PC-3 (cell line): ENCODE results near the gene TM4SF18. TPM values are rescaled to one million over a fixed set of nuclear protein-coding genes. Genes with fewer than 3 reads are reported as not detected.
A peak's percentile ranks its signal among the peaks of the same experiment; 100 is the strongest.

ENCODE experiments used
- ATAC-seq: fragments of 200-7000 bp; cut with Tn5 transposase; 2 replicates; pipeline ENCODE4 v1.9.1; 2020; ENCODE audit warnings: mild to moderate bottlenecking, moderate library complexity
- BruUV-seq: library from RNA; stranded (reverse); fragments of 400-500 nt; replicated peaks from 2 replicates; lab custom pipeline; 2021; lab: Mats Ljungman, UMichigan
- CTCF ChIA-PET: fragments of 300-600 bp; sonication (Branson Sonifier 250); formaldehyde crosslinking; loops from one replicate; lab custom pipeline; 2022; ENCODE audit warnings: antibody characterized with exemption; lab: Charles Lee
- POLR2A ChIA-PET: fragments of 300-600 bp; sonication (Branson Sonifier 250); formaldehyde crosslinking; loops from one replicate; lab custom pipeline; 2022; ENCODE audit warnings: antibody characterized with exemption; ENCODE audit not compliant: unreplicated experiment; lab: Charles Lee
- DNase-seq: peaks from one replicate; pipeline ENCODE4 v3.0.0-alpha.2; 2015
- H2AFZ ChIP-seq: fragments of 300-600 bp; sonication (generic); 2 replicates; pipeline ENCODE4 v1.6.0; 2016; ENCODE audit warnings: antibody characterized with exemption, low read length
- H3F3A ChIP-seq: fragments of 300-600 bp; sonication (generic); one replicate; pipeline ENCODE4 v1.6.0; 2017; ENCODE audit warnings: antibody characterized with exemption, low read length, control low read depth, mild to moderate bottlenecking; ENCODE audit not compliant: unreplicated experiment
- H3K27ac ChIP-seq: fragments of 300-600 bp; sonication (generic); 2 replicates; pipeline ENCODE4 v1.5.1; 2016; ENCODE audit warnings: mild to moderate bottlenecking, low read length
- H3K27me3 ChIP-seq: fragments of 300-600 bp; sonication (generic); 2 replicates; pipeline ENCODE4 v1.6.1; 2016; ENCODE audit warnings: low read length, mixed read lengths
- H3K36me3 ChIP-seq: fragments of 300-600 bp; sonication (generic); 2 replicates; pipeline ENCODE4 v1.6.1; 2016; ENCODE audit warnings: low read depth, mixed run types, low read length, mixed read lengths
- H3K4me1 ChIP-seq: fragments of 300-600 bp; sonication (generic); 2 replicates; pipeline ENCODE4 v1.5.1; 2016; ENCODE audit warnings: low read length; ENCODE audit not compliant: insufficient read depth
- H3K4me2 ChIP-seq: fragments of 300-600 bp; sonication (generic); 2 replicates; pipeline ENCODE4 v1.6.0; 2016; ENCODE audit warnings: low read length
- H3K4me3 ChIP-seq: fragments of 300-600 bp; sonication (generic); 2 replicates; pipeline ENCODE4 v1.5.1; 2016; ENCODE audit warnings: mild to moderate bottlenecking, low read length, mixed read lengths
- H3K79me2 ChIP-seq: fragments of 300-600 bp; sonication (generic); 2 replicates; pipeline ENCODE4 v1.6.1; 2017; ENCODE audit warnings: low read length, mixed read lengths
- H3K9ac ChIP-seq: fragments of 300-600 bp; sonication (generic); 2 replicates; pipeline ENCODE4 v1.6.0; 2016; ENCODE audit warnings: mild to moderate bottlenecking, low read length
- H3K9me2 ChIP-seq: fragments of 300-600 bp; sonication (generic); replicated peaks from 2 replicates; pipeline ENCODE4 v1.6.1; 2016; ENCODE audit warnings: mixed run types, low read length, mixed read lengths
- H3K9me3 ChIP-seq: fragments of 300-600 bp; sonication (generic); 2 replicates; pipeline ENCODE4 v1.6.1; 2016; ENCODE audit warnings: low read length, mixed read lengths
- H4K20me1 ChIP-seq: fragments of 300-600 bp; sonication (generic); 2 replicates; pipeline ENCODE4 v1.6.1; 2016; ENCODE audit warnings: low read length, mixed read lengths
- EZH2 ChIP-seq: fragments of 300-600 bp; sonication (generic); IDR thresholded peaks from one replicate; pipeline ENCODE4 v1.6.1; 2017; ENCODE audit warnings: antibody characterized with exemption, mild to moderate bottlenecking, low read length; ENCODE audit not compliant: unreplicated experiment
- EZH2phosphoT487 ChIP-seq: fragments of 300-600 bp; sonication (generic); IDR thresholded peaks from 2 replicates; pipeline ENCODE4 v1.6.1; 2018; ENCODE audit warnings: mild to moderate bottlenecking, antibody characterized with exemption, low read length, borderline replicate concordance
- intact Hi-C: fragments of 100-400 bp; cut with micrococcal nuclease; formaldehyde crosslinking; loops from 2 replicates; pipeline ENCODE4 v1.9.0; 2023
- total RNA-seq: library from RNA; depleted of rRNA; stranded (reverse); fragments of >200 nt; gene quantifications from 2 replicates; pipeline ENCODE4 v1.2.3, GENCODE V29; 2014
- TF ChIP-seq, protein P1 (sequence below): fragments of 300-600 bp; sonication (generic); conservative IDR thresholded peaks from 2 replicates; pipeline ENCODE4 v1.5.1; 2017; ENCODE audit warnings: antibody characterized with exemption, low read depth, mild to moderate bottlenecking, low read length

TM4SF18 gene
- total RNA-seq, 1 experiment from 2014 or later, result 0.40 TPM

DNA sequence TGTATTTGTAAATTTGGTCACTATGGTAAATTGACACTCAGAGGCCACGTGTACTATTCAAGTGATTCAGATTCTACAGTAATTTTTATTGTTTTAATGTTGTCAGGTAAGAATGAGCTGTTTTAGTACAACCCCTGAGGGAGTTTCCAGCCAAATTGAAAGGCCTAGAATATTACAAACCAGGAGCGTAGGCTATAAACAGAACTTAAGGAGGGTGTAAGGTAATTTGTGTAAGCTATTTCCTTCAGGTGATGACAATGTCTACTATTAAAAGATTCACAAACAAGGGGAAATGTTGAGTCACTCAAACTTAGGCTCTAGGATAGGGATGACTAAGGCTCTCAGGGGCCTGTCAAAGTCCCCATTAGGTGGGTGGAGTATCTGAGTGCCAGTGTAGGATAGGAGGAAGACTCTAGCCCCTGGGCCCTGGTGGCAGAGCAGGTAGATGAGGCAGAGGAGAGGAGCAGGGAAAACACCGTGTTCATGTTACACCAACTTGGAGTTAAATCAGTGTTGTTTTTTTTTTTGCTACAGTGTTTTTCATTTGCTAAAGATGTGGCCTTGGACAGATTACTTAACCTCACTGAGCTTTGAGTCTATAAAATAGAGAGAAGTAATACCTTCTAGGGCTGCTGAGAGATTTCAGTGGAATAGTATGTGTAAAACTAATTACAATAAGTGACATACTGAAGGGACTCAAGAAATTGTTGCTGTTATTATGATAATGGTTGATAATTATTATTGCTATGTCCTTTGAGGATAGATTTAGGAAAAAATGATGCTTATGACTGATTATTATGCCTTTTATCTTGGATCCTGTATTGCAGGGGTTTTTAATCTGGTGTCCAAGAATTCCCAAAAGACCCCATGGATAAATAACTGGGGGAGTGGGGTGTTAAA, 33.8 kb upstream of the TM4SF18 start:
- TSS peak; percentile 95 for BruUV-seq
- Histone ChIP-seq H3K9me3 (no peaks in the 10 kb centered on the region), H2AFZ (no peak overlapping the region), H3K27me3 (no peaks in the 10 kb centered on the region), H3K4me2 (peak overlapping the region; percentile 68), H3K79me2 (peaks cover 18% of the 10 kb centered on the region), H3K9ac (peak overlapping the region; percentile 88), H3K9me2 (no peaks in the 10 kb centered on the region), H3K36me3 (peaks cover 36% of the 10 kb centered on the region), H3F3A (peaks cover 51% of the 10 kb centered on the region), H3K4me3 (0 out of 2 replicates have a peak overlapping the region, but pooled peaks have one; percentile 27), H3K4me1 (peaks cover 66% of the 10 kb centered on the region), H3K27ac (peak overlapping the region; percentile 99), H4K20me1 (0 out of 2 replicates have a peak, but pooled peaks cover 3% of the 10 kb centered on the region)
- DNase-seq (peak; percentile 99), ATAC-seq (peak; percentile 77)
- TF ChIP-seq EZH2 (no peak), EZH2phosphoT487 (no peak)
- TF ChIP-seq, protein P1, sequence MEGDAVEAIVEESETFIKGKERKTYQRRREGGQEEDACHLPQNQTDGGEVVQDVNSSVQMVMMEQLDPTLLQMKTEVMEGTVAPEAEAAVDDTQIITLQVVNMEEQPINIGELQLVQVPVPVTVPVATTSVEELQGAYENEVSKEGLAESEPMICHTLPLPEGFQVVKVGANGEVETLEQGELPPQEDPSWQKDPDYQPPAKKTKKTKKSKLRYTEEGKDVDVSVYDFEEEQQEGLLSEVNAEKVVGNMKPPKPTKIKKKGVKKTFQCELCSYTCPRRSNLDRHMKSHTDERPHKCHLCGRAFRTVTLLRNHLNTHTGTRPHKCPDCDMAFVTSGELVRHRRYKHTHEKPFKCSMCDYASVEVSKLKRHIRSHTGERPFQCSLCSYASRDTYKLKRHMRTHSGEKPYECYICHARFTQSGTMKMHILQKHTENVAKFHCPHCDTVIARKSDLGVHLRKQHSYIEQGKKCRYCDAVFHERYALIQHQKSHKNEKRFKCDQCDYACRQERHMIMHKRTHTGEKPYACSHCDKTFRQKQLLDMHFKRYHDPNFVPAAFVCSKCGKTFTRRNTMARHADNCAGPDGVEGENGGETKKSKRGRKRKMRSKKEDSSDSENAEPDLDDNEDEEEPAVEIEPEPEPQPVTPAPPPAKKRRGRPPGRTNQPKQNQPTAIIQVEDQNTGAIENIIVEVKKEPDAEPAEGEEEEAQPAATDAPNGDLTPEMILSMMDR, result no peak
- intact Hi-C loops, result loop anchor here (1.0 to 2.0 kb wide), 5 partner anchors 10 to 67 kb away; partner anchors contain the start of gene TM4SF1
- CTCF ChIA-PET, result interaction anchor here (0.7 to 1.0 kb wide), 5 partner anchors 9 to 107 kb away, joined by 3 read pairs; partner anchors contain the start of gene TM4SF1
- POLR2A ChIA-PET, result interaction anchor here (0.6 to 1.1 kb wide), 6 partner anchors 10 to 458 kb away, joined by 3 to 28 read pairs (median 4); partner anchors contain the start of gene TM4SF1

DNA sequence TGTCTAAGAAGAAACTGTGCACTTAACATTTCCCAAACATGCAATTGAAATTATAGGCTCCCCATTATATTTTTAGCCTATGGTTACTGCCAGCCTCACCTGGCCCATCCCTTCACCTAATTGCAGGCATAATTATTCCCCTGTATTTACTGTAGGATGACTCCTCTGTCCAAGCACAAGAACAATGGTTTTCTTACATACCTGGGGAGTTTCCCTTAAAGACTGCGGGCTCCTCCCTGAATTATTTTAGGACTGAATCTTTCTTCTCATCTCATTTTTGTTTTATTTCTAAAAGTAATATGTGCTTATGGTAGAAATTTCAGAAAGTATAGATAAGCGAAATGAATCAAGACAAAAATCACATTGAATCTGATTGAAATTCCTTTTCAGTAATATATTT, 32.6 kb upstream of the TM4SF18 start:
- intact Hi-C loops, result loop anchor here (2.0 kb wide), 1 partner anchor 13 kb away; no protein-coding TSS in a partner anchor
- POLR2A ChIA-PET, result no interaction called here
- peaks cover 9% of the 10 kb centered on the region for H3K79me2 ChIP-seq
- H3F3A ChIP-seq, result peaks cover 39% of the 10 kb centered on the region
- H3K4me3 ChIP-seq, result no peak overlapping the region
- peak overlapping the region; percentile 99 for H3K27ac ChIP-seq
- H3K9me3 ChIP-seq, result no peaks in the 10 kb centered on the region
- no peak overlapping the region for H2AFZ ChIP-seq
- peak; percentile 82 for DNase-seq
- TF ChIP-seq, protein P1, result no peak
- TF ChIP-seq EZH2 (no peak), EZH2phosphoT487 (no peak)
- CTCF ChIA-PET, result no interaction called here
- peak; percentile 10; the same call in 1 of the 2 replicates for ATAC-seq
- no peaks in the 10 kb centered on the region for H3K9me2 ChIP-seq
- peaks cover 25% of the 10 kb centered on the region for H3K36me3 ChIP-seq
- BruUV-seq, result no TSS peak
- peaks cover 58% of the 10 kb centered on the region for H3K4me1 ChIP-seq
- peak overlapping the region; percentile 68 for H3K4me2 ChIP-seq
- H3K27me3 ChIP-seq, result no peaks in the 10 kb centered on the region
- H4K20me1 ChIP-seq, result 0 out of 2 replicates have a peak, but pooled peaks cover 3% of the 10 kb centered on the region
- H3K9ac ChIP-seq, result peak overlapping the region; percentile 88
